Smooth muscle cell (in vitro differentiated cells): ENCODE measurements around the gene FOXK1. TPM values are rescaled to one million over a fixed set of nuclear protein-coding genes. Genes with fewer than 3 reads are reported as not detected.

Experiments
- DNase-seq: peaks from one replicate; lab custom pipeline; 2025; ENCODE audit not compliant: unreplicated experiment; lab: John Stamatoyannopoulos, UW
- H2AFZ ChIP-seq: fragments of 200-600 bp; sonication (generic); 2 replicates; pipeline ENCODE4 v1.6.0; 2016; ENCODE audit warnings: antibody characterized with exemption, low read depth, mild to moderate bottlenecking
- H3F3A ChIP-seq: fragments of 200-600 bp; sonication (generic); 2 replicates; pipeline ENCODE4 v1.6.0; 2017; ENCODE audit warnings: antibody characterized with exemption, low read depth
- H3K27ac ChIP-seq: fragments of 200-600 bp; sonication (generic); 2 replicates; pipeline ENCODE4 v1.5.1; 2016; ENCODE audit warnings: low read depth, mild to moderate bottlenecking
- H3K27me3 ChIP-seq: fragments of 200-600 bp; sonication (generic); 2 replicates; pipeline ENCODE4 v1.6.1; 2016; ENCODE audit warnings: low read depth, mild to moderate bottlenecking
- H3K36me3 ChIP-seq: fragments of 200-600 bp; sonication (generic); 2 replicates; pipeline ENCODE4 v1.5.1; 2016; ENCODE audit warnings: low read depth
- H3K4me1 ChIP-seq: fragments of 200-600 bp; sonication (generic); 2 replicates; pipeline ENCODE4 v1.5.1; 2016; ENCODE audit warnings: low read depth
- H3K4me2 ChIP-seq: fragments of 200-600 bp; sonication (generic); 2 replicates; pipeline ENCODE4 v1.6.0; 2016; ENCODE audit warnings: mild to moderate bottlenecking
- H3K4me3 ChIP-seq: fragments of 200-600 bp; sonication (generic); 2 replicates; pipeline ENCODE4 v1.5.1; 2016; ENCODE audit warnings: mild to moderate bottlenecking
- H3K79me2 ChIP-seq: fragments of 200-600 bp; sonication (generic); 2 replicates; pipeline ENCODE4 v1.6.0; 2016; ENCODE audit warnings: low read depth, mild to moderate bottlenecking
- H3K9ac ChIP-seq: fragments of 200-600 bp; sonication (generic); 2 replicates; pipeline ENCODE4 v1.6.0; 2016; ENCODE audit warnings: low read depth
- H3K9me3 ChIP-seq: fragments of 200-600 bp; sonication (generic); replicated peaks from 2 replicates; pipeline ENCODE4 v1.5.1; 2016; ENCODE audit warnings: low read depth
- H4K20me1 ChIP-seq: fragments of 200-600 bp; sonication (generic); 2 replicates; pipeline ENCODE4 v1.6.0; 2016; ENCODE audit warnings: low read depth
- WGBS: methylation state at CpG from one replicate; pipeline ENCODE4 v1.1.7; 2016; ENCODE audit warnings: low lambda C conversion rate; 5-methylcytosine and 5-hydroxymethylcytosine counted together
- polyA plus RNA-seq: library from polyadenylated mRNA; unstranded; fragments of >200 nt; fragmentation: Nextera tagmentation; extraction: Ambion mirVana; gene quantifications from 2 replicates; pipeline ENCODE4 v1.2.1, GENCODE V29; 2016
- total RNA-seq: library from RNA; depleted of rRNA; stranded (reverse); fragments of >200 nt; gene quantifications from 2 replicates; pipeline ENCODE4 v1.2.3, GENCODE V29; 2014
- TF ChIP-seq, protein P1 (sequence below): fragments of 200-600 bp; sonication (generic); IDR thresholded peaks from 2 replicates; pipeline ENCODE4 v1.5.1; 2017; ENCODE audit warnings: borderline replicate concordance, mild to moderate bottlenecking, antibody characterized with exemption; ENCODE audit not compliant: insufficient read depth, poor library complexity, severe bottlenecking

The FOXK1 gene
- total and polyA plus RNA-seq, 2 experiments from 2014 or later = 6.0 to 11.6 TPM

DNA sequence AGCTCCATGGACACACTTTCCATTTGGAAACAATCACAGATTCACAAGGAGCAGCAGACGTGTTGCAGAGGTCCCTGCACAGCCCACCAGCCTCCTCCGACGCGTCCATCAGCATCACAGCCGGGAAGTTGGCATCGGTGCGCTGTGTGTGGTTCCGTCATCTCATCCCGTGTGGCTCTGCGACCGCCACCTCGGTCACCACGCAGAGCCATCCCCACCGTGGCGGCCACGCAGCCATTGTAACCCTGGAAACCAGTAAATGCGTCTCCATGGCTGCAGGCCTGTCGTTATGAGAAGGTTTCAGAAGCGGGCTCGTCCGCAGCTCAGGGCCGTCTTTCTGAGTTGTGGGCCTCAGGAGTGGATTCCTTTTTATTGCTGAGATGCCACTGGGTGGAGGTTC is 36.0 kb downstream of the FOXK1 start:
- WGBS = 93% methylated on average over 22 of the region's 22 CpGs
- Histone ChIP-seq H3F3A (peaks cover 4% of the 10 kb centered on the region), H3K4me2 (no peak overlapping the region), H3K4me3 (no peak overlapping the region), H3K27me3 (no peaks in the 10 kb centered on the region), H2AFZ (no peak overlapping the region), H3K27ac (no peak overlapping the region), H3K9me3 (no peaks in the 10 kb centered on the region), H4K20me1 (peaks cover 97% of the 10 kb centered on the region), H3K9ac (no peak overlapping the region), H3K4me1 (no peaks in the 10 kb centered on the region), H3K79me2 (peaks cover 93% of the 10 kb centered on the region), H3K36me3 (no peaks in the 10 kb centered on the region)
- TF ChIP-seq, protein P1, sequence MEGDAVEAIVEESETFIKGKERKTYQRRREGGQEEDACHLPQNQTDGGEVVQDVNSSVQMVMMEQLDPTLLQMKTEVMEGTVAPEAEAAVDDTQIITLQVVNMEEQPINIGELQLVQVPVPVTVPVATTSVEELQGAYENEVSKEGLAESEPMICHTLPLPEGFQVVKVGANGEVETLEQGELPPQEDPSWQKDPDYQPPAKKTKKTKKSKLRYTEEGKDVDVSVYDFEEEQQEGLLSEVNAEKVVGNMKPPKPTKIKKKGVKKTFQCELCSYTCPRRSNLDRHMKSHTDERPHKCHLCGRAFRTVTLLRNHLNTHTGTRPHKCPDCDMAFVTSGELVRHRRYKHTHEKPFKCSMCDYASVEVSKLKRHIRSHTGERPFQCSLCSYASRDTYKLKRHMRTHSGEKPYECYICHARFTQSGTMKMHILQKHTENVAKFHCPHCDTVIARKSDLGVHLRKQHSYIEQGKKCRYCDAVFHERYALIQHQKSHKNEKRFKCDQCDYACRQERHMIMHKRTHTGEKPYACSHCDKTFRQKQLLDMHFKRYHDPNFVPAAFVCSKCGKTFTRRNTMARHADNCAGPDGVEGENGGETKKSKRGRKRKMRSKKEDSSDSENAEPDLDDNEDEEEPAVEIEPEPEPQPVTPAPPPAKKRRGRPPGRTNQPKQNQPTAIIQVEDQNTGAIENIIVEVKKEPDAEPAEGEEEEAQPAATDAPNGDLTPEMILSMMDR = no peak
- no peak for DNase-seq

DNA sequence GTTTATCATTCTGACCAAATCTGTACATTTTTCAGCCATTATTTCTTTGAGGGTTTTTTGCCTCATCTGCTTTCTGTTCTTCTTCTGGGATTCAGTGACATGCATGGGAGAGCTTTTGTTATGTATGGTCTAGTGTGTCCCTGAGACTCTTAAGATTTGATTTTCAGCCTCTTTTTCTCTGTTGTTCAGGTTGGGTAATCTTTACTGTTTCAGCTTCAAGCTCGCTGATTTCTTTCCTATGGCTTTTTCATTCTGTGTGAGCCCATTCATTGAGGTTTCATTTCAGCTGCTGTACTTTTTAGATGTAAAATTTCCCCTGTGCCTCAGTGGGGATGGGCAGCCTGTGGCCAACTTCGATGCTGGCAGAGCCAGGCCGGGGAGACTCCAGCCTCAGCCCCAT is 38.1 kb downstream of the FOXK1 start:
- no peak overlapping the region for H3K4me2 ChIP-seq
- H3K27me3 ChIP-seq = no peaks in the 10 kb centered on the region
- H3K27ac ChIP-seq = no peak overlapping the region
- H2AFZ ChIP-seq = no peak overlapping the region
- 97% methylated on average over 3 of the region's 3 CpGs for WGBS
- no peak for DNase-seq
- H4K20me1 ChIP-seq = peaks cover 80% of the 10 kb centered on the region
- TF ChIP-seq, protein P1 = no peak
- peaks cover 91% of the 10 kb centered on the region for H3K79me2 ChIP-seq
- H3K9ac ChIP-seq = no peak overlapping the region
- H3F3A ChIP-seq = peaks cover 2% of the 10 kb centered on the region
- H3K4me1 ChIP-seq = peaks cover 6% of the 10 kb centered on the region
- no peaks in the 10 kb centered on the region for H3K9me3 ChIP-seq
- no peaks in the 10 kb centered on the region for H3K36me3 ChIP-seq
- no peak overlapping the region for H3K4me3 ChIP-seq

DNA sequence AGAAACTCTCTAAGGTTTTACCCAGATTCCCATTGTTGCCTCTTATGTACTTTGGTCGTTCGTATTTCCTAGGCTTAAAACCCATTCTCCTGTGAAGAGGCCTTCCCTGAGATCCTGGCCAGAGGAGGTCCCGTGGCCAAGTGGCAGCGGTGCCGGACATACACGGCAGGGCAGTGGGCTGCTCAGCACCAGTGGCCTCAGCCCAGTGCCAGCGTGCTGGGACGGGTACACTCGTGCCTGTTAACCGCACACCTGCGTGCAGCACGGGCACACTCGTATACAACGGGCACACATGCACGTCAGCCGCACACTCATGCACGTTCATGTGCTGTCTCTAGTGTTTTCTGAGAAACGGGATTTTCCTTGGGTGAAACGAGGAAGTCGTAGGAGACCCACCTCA is 40.2 kb downstream of the FOXK1 start:
- Histone ChIP-seq H4K20me1 (peaks cover 63% of the 10 kb centered on the region), H3K9me3 (no peaks in the 10 kb centered on the region), H3K4me3 (no peak overlapping the region), H3K4me1 (peaks cover 7% of the 10 kb centered on the region), H3K79me2 (peaks cover 81% of the 10 kb centered on the region), H3K27ac (no peak overlapping the region), H3K27me3 (no peaks in the 10 kb centered on the region), H2AFZ (no peak overlapping the region), H3F3A (peaks cover 2% of the 10 kb centered on the region), H3K36me3 (no peaks in the 10 kb centered on the region), H3K4me2 (no peak overlapping the region), H3K9ac (no peak overlapping the region)
- WGBS = 98% methylated on average over 20 of the region's 20 CpGs
- DNase-seq = no peak
- TF ChIP-seq, protein P1 = no peak

DNA sequence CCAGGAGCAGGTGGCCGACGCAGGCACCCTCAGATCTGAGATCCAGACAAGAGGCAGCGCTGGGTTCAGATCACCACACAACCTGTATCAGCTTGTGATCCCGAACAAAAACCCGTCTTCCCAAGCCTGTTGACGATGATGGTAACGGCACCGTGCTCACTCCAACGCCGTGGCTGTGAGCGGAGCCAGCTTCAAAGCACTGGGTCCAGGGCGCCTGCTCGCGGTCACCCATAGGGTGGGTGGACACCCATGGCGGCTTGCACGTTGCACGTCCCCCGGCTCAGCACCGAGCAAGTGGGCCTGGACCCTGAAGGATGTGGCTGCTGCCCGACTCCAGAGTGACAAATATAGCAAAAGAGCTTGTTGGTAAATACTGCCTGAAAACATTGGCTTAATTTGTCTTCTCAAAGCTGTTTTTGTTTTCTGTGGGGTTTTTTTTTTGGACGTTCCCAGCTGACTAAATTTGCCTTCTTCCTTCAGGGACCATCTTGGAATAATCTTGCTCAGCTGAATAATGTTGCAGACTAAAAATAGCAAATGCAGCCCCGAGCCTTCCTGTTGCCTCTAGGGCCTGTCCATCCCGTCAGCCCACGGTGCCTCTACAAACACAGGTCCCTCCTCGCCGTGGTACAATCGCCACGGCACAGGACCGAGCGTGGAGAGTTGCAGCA is 41.0 kb downstream of the FOXK1 start:
- Histone ChIP-seq H3K27me3 (no peaks in the 10 kb centered on the region), H3K4me1 (peaks cover 7% of the 10 kb centered on the region), H2AFZ (no peak overlapping the region), H3K9ac (no peak overlapping the region), H3F3A (peaks cover 2% of the 10 kb centered on the region), H4K20me1 (peaks cover 63% of the 10 kb centered on the region), H3K4me2 (no peak overlapping the region), H3K79me2 (peaks cover 83% of the 10 kb centered on the region), H3K4me3 (no peak overlapping the region), H3K9me3 (no peaks in the 10 kb centered on the region), H3K27ac (no peak overlapping the region), H3K36me3 (no peaks in the 10 kb centered on the region)
- TF ChIP-seq, protein P1 = no peak
- WGBS = 83% methylated on average over 30 of the region's 30 CpGs
- no peak for DNase-seq
